GM15510 (cell line): ENCODE results near the gene GATAD2B.

ENCODE experiments used
- POLR2A ChIP-seq: IDR thresholded peaks from 3 replicates; pipeline ENCODE4 v1.6.1; 2011; ENCODE audit warnings: borderline replicate concordance; ENCODE audit not compliant: insufficient read length; ENCODE audit errors: extremely low read depth

Gene GATAD2B

DNA sequence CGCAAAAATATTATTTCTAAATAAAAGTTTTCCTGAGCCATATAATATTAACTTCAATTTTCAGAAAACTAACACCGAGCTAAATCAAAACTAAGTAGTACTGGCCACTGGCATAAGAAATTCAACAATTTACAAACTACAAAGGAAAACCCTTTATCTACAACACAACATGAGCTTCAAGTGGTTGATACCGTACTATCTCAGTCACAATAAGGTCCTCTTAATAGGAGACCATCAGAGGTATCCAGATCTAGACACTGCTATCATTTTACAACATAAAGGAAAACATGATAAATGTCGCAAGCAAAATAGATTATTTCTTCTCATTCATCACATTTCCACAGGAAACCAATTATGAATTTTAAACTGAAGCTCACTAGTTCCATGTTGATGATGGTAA lies 39.5 kb downstream of the GATAD2B start:
- TF ChIP-seq POLR2A = no peak

DNA sequence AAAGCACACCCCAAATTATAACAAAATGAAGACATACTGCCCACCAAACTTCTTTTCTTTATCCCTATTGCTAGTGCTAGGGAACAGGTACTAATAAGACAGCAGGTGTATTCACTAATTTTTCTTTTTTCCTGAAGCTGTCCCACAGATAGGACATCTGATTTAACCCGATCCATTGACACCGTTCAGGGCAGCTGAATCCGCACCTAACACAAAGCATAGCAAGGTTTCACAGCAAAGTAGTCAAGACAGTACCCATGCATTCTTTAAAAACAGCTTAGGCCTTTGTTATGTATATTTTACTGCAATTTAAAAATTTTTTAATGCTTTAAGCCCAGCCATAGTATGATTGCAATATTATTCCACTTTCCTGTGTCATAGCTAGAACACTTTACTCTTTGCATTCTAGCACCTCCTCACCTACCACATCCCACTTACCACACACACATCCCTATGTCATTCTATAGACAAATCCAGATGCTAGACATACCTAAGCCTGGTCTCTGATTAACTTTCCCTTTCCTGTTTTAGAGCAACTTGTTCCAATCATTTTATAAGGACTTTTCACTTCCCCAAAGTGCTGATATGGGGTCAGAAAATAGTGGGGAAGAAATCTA lies 40.4 kb downstream of the GATAD2B start:
- TF ChIP-seq POLR2A = no peak

DNA sequence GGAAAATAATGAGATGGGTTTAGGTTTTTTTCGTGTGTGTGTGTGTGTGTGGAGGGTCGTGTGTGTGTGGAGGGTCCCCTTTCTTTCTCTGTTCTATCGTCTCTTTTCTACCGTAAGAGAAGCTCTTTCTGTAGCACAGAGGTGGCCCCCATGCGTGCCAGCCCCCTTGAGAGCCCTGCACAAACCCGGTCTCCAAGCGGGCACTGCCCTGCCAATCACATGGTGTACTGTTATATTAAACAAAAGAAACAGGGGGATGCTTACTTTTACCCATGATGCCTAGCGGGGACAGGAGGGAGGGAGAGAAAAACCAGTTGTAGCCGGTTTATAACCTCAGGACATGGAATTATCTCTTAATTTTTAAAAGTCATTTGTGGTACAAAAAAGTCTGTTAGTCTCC lies 41.0 kb downstream of the GATAD2B start:
- TF ChIP-seq POLR2A = no peak

DNA sequence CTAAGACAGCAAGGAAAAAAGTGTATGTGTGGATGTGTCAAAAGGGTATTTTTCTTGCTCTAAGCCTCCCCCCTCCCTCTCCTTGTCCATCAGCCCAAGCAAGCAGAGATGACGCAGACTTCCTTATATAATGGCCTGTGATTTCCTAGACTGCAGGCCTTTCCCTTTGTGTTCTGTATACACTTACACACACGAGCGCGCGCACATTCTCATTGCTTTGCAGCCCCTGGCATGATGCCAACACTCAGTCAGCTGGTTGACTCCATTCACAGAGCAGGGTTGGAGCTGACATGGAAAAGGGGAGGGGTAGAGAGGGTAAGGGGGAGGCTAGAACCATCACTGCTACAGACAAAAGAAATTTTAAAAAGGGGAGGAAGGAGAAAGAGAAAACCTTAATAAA lies 41.8 kb downstream of the GATAD2B start:
- no peak for TF ChIP-seq POLR2A

- no peak for TF ChIP-seq POLR2A
Measured at GRCh38 chr1:153880024-153880423, 42.7 kb downstream of the GATAD2B start.

DNA sequence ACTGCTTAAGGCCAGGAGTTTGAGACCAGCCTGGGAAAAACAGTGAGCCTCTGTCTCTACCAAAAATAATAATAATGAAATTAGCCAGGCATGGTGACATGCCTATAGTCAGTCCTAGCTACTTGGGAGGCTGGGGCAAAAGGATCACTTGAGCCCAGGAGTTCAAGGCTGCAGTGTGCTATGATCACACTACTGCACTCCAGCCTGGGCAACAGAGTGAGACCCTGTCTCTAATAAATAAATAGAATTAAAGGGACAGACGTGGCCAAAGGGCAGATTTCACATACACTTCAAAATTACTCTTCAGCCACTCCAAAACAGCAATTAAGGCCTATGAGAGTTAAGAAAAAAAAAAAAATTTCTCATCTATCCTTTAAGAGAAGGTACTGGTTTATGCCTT lies 45.7 kb downstream of the GATAD2B start:
- TF ChIP-seq POLR2A = no peak

DNA sequence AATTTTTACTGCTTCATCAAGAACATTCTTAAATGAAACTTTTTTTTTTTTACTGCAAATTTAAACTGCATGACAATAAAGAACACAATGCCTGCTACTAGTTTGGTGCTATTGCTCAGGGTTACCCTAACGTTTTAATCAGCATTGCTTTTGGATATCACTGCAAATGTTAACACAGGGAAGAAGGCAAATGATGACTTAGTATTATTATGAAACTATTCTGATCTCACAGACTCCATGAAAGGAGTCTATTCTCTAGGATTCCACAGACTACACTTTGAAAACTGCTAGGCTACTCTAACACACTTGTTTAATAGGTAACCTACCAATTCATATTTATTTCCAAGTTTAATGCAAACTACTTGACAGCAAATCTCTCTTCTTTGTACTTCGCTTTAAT lies 49.8 kb downstream of the GATAD2B start:
- no peak for TF ChIP-seq POLR2A

GRCh38 chr1:153872331-153872730 lies 50.4 kb downstream of the GATAD2B start:
- no peak for TF ChIP-seq POLR2A

GRCh38 chr1:153869486-153869885 lies 53.3 kb downstream of the GATAD2B start:
- TF ChIP-seq POLR2A = no peak

GRCh38 chr1:153866045-153866850 lies 56.5 kb downstream of the GATAD2B start:
- no peak for TF ChIP-seq POLR2A

DNA sequence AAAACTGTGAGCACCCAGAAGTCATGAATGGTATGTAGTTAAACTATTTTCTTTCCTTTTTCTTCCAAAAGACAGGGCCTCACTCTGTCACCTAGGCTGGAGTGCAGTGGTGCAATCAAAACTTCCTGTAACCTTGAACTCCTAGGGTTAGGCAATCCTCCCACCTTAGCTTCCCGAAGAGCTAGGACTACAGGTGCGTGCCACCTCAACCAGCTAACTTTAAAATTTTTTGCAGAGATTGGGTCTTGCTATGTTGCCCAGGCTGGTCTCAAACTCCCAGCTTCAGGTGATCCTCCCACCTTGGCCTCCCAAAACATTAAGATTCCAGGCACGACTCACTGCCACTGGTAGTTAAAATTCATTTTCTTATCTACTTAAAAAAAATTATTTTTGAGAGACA lies 62.5 kb downstream of the GATAD2B start:
- TF ChIP-seq POLR2A = no peak

DNA sequence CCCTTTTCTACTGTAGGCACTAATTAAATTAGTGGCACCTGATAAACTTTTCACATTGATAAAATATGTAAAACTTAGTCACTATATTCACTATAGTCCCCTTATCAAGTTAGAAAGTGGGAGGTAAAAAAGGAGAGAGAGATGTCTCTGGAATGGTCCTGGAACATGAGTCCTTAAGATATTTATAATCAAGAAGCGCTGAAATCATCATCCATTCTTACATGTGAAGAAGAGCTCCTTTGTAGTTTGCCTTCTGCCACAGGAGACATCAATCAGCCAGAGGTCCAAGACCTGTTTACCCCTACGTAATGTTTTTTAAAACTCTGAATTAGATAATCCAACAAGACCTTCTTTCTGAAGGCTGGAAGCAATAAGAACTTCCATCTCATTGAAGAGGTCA lies 65.3 kb downstream of the GATAD2B start:
- no peak for TF ChIP-seq POLR2A

DNA sequence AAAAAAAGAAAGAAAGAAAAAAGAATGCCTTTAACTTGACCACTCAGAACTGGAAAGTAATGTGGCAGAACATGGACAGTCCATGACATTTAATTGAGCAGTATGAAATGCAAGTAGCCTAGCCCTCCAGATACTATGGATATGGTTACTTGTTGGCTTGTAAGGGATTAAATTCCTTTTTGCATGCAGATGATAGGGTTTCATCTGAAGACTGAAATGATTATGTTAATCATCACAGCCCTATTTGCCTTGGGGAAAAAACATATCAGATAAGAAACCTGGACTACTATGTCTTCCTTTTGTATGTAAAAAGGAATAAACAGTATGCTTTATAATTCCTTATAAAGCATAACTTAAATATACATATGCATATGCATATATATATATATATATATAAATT lies 66.0 kb downstream of the GATAD2B start:
- no peak for TF ChIP-seq POLR2A

DNA sequence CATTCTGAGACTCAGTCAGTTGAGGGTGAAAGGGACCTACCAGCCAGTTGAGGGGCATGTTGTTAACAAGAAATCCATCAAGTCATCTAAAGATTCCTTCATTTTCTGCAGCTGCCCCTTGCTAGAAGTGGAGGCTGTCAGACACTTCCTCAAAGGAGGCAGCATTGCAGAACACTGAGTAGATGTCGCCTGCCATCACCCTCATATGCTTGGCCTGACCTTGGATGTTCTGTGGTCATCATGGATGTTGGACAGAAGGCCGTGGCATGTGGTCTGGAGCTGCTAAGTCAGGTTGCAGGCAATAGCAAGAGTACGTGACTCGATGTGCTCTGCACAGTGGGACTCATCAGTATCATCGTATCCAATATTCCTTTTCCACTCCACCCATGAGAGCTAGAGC lies 70.6 kb downstream of the GATAD2B start:
- TF ChIP-seq POLR2A = no peak

- TF ChIP-seq POLR2A = no peak
Measured at GRCh38 chr1:153849487-153850185, 73.1 kb downstream of the GATAD2B start.

- TF ChIP-seq POLR2A = no peak
Measured at GRCh38 chr1:153848805-153849204, 74.0 kb downstream of the GATAD2B start.
